ENCODE measurements around the gene TCF7L2. TPM values are rescaled to one million over a fixed set of nuclear protein-coding genes. Genes with fewer than 3 reads are reported as not detected.

The TCF7L2 gene
- total RNA-seq, 1 experiment from 2014 or later = 45.2 TPM

GRCh38 chr10:112957640-112958092 is 7.6 kb downstream of the TCF7L2 start:
- ChIA-PET CTCF (no interaction called here), POLR2A (no interaction called here)
- peaks cover 6% of the 10 kb centered on the region for H3K36me3 ChIP-seq (ENCODE audit: control insufficient read depth, insufficient read depth, low read length)
- H3K4me3 ChIP-seq (ENCODE audit: low read depth in 2 of 2, low read length in 2 of 2) = peak overlapping the region; percentile 45 to 90; a peak in 3 of 4 replicates
- no peaks in the 10 kb centered on the region for H3K27me3 ChIP-seq (ENCODE audit: control insufficient read depth, insufficient read depth, low read length)
- intact Hi-C loops (cut with micrococcal nuclease; ENCODE audit: unreplicated experiment) = loop anchor here (5.0 to 10.0 kb wide), 3 partner anchors 115 to 483 kb away; no protein-coding TSS in a partner anchor
- ATAC-seq (peak; percentile 4; the same call in 1 of the 2 replicates), DNase-seq (ENCODE audit: low read depth, low spot score) (no peak)
- H3K27ac ChIP-seq (ENCODE audit: low read length) = peak overlapping the region; percentile 94
- H3K4me1 ChIP-seq (ENCODE audit: control insufficient read depth, insufficient read depth, low read length) = peaks cover 79% of the 10 kb centered on the region
- no peak for TF ChIP-seq TCF7L2 (IDR thresholded peaks at IDR 0.05; ENCODE audit: low read depth, low read length)
- no peak; the same call in 1 of the 2 replicates for TF ChIP-seq POLR2AphosphoS5 (IDR thresholded peaks at IDR 0.05; ENCODE audit: low read depth, low read length)
- TF ChIP-seq, protein P1, sequence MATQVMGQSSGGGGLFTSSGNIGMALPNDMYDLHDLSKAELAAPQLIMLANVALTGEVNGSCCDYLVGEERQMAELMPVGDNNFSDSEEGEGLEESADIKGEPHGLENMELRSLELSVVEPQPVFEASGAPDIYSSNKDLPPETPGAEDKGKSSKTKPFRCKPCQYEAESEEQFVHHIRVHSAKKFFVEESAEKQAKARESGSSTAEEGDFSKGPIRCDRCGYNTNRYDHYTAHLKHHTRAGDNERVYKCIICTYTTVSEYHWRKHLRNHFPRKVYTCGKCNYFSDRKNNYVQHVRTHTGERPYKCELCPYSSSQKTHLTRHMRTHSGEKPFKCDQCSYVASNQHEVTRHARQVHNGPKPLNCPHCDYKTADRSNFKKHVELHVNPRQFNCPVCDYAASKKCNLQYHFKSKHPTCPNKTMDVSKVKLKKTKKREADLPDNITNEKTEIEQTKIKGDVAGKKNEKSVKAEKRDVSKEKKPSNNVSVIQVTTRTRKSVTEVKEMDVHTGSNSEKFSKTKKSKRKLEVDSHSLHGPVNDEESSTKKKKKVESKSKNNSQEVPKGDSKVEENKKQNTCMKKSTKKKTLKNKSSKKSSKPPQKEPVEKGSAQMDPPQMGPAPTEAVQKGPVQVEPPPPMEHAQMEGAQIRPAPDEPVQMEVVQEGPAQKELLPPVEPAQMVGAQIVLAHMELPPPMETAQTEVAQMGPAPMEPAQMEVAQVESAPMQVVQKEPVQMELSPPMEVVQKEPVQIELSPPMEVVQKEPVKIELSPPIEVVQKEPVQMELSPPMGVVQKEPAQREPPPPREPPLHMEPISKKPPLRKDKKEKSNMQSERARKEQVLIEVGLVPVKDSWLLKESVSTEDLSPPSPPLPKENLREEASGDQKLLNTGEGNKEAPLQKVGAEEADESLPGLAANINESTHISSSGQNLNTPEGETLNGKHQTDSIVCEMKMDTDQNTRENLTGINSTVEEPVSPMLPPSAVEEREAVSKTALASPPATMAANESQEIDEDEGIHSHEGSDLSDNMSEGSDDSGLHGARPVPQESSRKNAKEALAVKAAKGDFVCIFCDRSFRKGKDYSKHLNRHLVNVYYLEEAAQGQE (IDR thresholded peaks at IDR 0.05; ENCODE audit: insufficient read depth in 1 of 2, low read depth in 2 of 2, low read length in 1 of 2) = no peak
- no peak for TF ChIP-seq CTCF (IDR thresholded peaks at IDR 0.05)
- no peak for TF ChIP-seq SIN3A (IDR thresholded peaks at IDR 0.05; ENCODE audit: borderline replicate concordance, insufficient read depth, low read depth, low read length)
- H3K9me3 ChIP-seq (ENCODE audit: control insufficient read depth, insufficient read depth, low read depth, low read length) = no peaks in the 10 kb centered on the region
- in situ Hi-C loops (cut with HindIII; ENCODE audit: low pct_unique_long_range_greater_than_20kb, low sequenced_read_pairs) = no loop called here
- BruUV-seq (replicated peaks) = no TSS peak

GRCh38 chr10:112958275-112958995 is 8.4 kb downstream of the TCF7L2 start:
- BruUV-seq (replicated peaks) = TSS peak; percentile 0
- Histone ChIP-seq H3K36me3 (ENCODE audit: control insufficient read depth, insufficient read depth, low read length) (peaks cover 6% of the 10 kb centered on the region), H3K9me3 (ENCODE audit: control insufficient read depth, insufficient read depth, low read depth, low read length) (no peaks in the 10 kb centered on the region), H3K4me1 (ENCODE audit: control insufficient read depth, insufficient read depth, low read length) (peaks cover 87% of the 10 kb centered on the region), H3K27me3 (ENCODE audit: control insufficient read depth, insufficient read depth, low read length) (no peaks in the 10 kb centered on the region), H3K27ac (ENCODE audit: low read length) (peak overlapping the region; percentile 94), H3K4me3 (ENCODE audit: low read depth in 2 of 2, low read length in 2 of 2) (peak overlapping the region; percentile 45 to 90; a peak in 3 of 4 replicates)
- ChIA-PET CTCF (interaction anchor here (0.6 kb wide), 1 partner anchor 104 kb away, joined by 4 read pairs; no protein-coding TSS in a partner anchor), POLR2A (interaction anchor here (0.6 to 1.3 kb wide), 6 partner anchors 9 to 1443 kb away, joined by 3 to 5 read pairs (median 4); no protein-coding TSS in a partner anchor)
- intact Hi-C loops (cut with micrococcal nuclease; ENCODE audit: unreplicated experiment) (loop anchor here (5.0 to 10.0 kb wide), 3 partner anchors 114 to 484 kb away; no protein-coding TSS in a partner anchor), in situ Hi-C loops (cut with HindIII; ENCODE audit: low pct_unique_long_range_greater_than_20kb, low sequenced_read_pairs) (no loop called here)
- no peak for ATAC-seq
- TF ChIP-seq POLR2AphosphoS5 (IDR thresholded peaks at IDR 0.05; ENCODE audit: low read depth, low read length) (peak; percentile 30; the same call in 1 of the 2 replicates), SIN3A (IDR thresholded peaks at IDR 0.05; ENCODE audit: borderline replicate concordance, insufficient read depth, low read depth, low read length) (no peak)
- DNase-seq (ENCODE audit: low read depth, low spot score) = no peak
